Hepatocyte (in vitro differentiated cells): ENCODE data around the gene NPAS2. TPM values are rescaled to one million over a fixed set of nuclear protein-coding genes. Genes with fewer than 3 reads are reported as not detected.

Source experiments
- DNase-seq: peaks from one replicate; pipeline ENCODE4 v3.0.0-alpha.2; 2016; ENCODE audit warnings: low spot score
- H2AFZ ChIP-seq: fragments of 200-600 bp; sonication (generic); 2 replicates; pipeline ENCODE4 v1.6.0; 2016; ENCODE audit warnings: antibody characterized with exemption, mild to moderate bottlenecking
- H3K27ac ChIP-seq: fragments of 200-600 bp; sonication (generic); 2 replicates; pipeline ENCODE4 v1.5.1; 2016; ENCODE audit warnings: mild to moderate bottlenecking
- H3K27me3 ChIP-seq: fragments of 200-600 bp; sonication (generic); 2 replicates; pipeline ENCODE4 v1.6.1; 2016
- H3K36me3 ChIP-seq: fragments of 200-600 bp; sonication (generic); replicated peaks from 2 replicates; pipeline ENCODE4 v1.5.1; 2016; ENCODE audit warnings: low read depth; ENCODE audit not compliant: insufficient read depth
- H3K4me1 ChIP-seq: fragments of 200-600 bp; sonication (generic); 2 replicates; pipeline ENCODE4 v1.5.1; 2016; ENCODE audit warnings: mild to moderate bottlenecking, moderate library complexity; ENCODE audit not compliant: insufficient read depth
- H3K4me2 ChIP-seq: fragments of 200-600 bp; sonication (generic); 2 replicates; pipeline ENCODE4 v1.6.0; 2016
- H3K4me3 ChIP-seq: fragments of 200-600 bp; sonication (generic); 2 replicates; pipeline ENCODE4 v1.5.1; 2016; ENCODE audit warnings: mild to moderate bottlenecking
- H3K79me2 ChIP-seq: fragments of 200-600 bp; sonication (generic); 2 replicates; pipeline ENCODE4 v1.6.0; 2017; ENCODE audit warnings: mild to moderate bottlenecking
- H3K9me2 ChIP-seq: fragments of 200-600 bp; sonication (generic); replicated peaks from 2 replicates; pipeline ENCODE4 v1.6.0; 2017; ENCODE audit warnings: mild to moderate bottlenecking; ENCODE audit not compliant: insufficient read depth
- H3K9me3 ChIP-seq: fragments of 200-600 bp; sonication (generic); 2 replicates; pipeline ENCODE4 v1.5.1; 2016; ENCODE audit warnings: low read depth, mild to moderate bottlenecking
- H4K20me1 ChIP-seq: fragments of 200-600 bp; sonication (generic); 2 replicates; pipeline ENCODE4 v1.6.0; 2016; ENCODE audit warnings: mild to moderate bottlenecking; ENCODE audit not compliant: insufficient read depth, poor library complexity, severe bottlenecking
- CTCF ChIP-seq: fragments of 200-600 bp; sonication (generic); IDR thresholded peaks from 2 replicates; pipeline ENCODE4 v1.5.1; 2016; ENCODE audit warnings: antibody characterized with exemption, mild to moderate bottlenecking; ENCODE audit not compliant: poor library complexity
- EZH2 ChIP-seq: fragments of 200-600 bp; sonication (generic); IDR thresholded peaks from 2 replicates; pipeline ENCODE4 v1.6.1; 2016; ENCODE audit warnings: antibody characterized with exemption, mild to moderate bottlenecking, borderline replicate concordance
- EZH2phosphoT487 ChIP-seq: fragments of 200-600 bp; sonication (generic); IDR thresholded peaks from one replicate; pipeline ENCODE4 v1.6.1; 2018; ENCODE audit warnings: antibody characterized with exemption, mild to moderate bottlenecking, low read depth, moderate library complexity; ENCODE audit not compliant: unreplicated experiment, severe bottlenecking
- WGBS: methylation state at CpG from one replicate; pipeline ENCODE4 v1.1.6; 2016; ENCODE audit warnings: low lambda C conversion rate; ENCODE audit errors: missing lambda C conversion rate; 5-methylcytosine and 5-hydroxymethylcytosine counted together
- polyA plus RNA-seq: library from polyadenylated mRNA; unstranded; fragments of >200 nt; fragmentation: Nextera tagmentation; extraction: Ambion mirVana; gene quantifications from 2 replicates; pipeline ENCODE4 v1.2.1, GENCODE V29; 2016
- total RNA-seq: library from RNA; depleted of rRNA; stranded (reverse); fragments of >200 nt; gene quantifications from 2 replicates; pipeline ENCODE4 v1.2.3, GENCODE V29; 2014

The NPAS2 gene
- 7.7 and 8.3 TPM in 2 replicates for total RNA-seq
- 14.7 and 16.8 TPM in 2 replicates for polyA plus RNA-seq

GRCh38 chr2:100819370-100820272, at the start of gene NPAS2:
NPAS2 (plus strand) TSS chr2:100820139; CDS start chr2:100904755, 84,616 bp downstream.
- WGBS: 10% methylated on average over 4 of the region's 91 CpGs
- no peaks in the 10 kb centered on the region for H3K9me2 ChIP-seq
- peaks cover 31% of the 10 kb centered on the region for H3K79me2 ChIP-seq
- TF ChIP-seq CTCF (no peak), EZH2 (no peak), EZH2phosphoT487 (no peak)
- no peaks in the 10 kb centered on the region for H3K36me3 ChIP-seq
- no peaks in the 10 kb centered on the region for H3K9me3 ChIP-seq
- H3K4me3 ChIP-seq: peak within 1 kb of the TSS; percentile 88
- peak within 1 kb of the TSS; percentile 75 for H3K27ac ChIP-seq
- peak within 1 kb of the TSS; percentile 66 for H2AFZ ChIP-seq
- peaks cover 4% of the 10 kb centered on the region for H3K27me3 ChIP-seq
- H3K4me2 ChIP-seq: peak within 1 kb of the TSS; percentile 98
- no peaks in the 10 kb centered on the region for H3K4me1 ChIP-seq
- H4K20me1 ChIP-seq: no peaks in the 10 kb centered on the region
- peak; percentile 78 for DNase-seq

- Histone ChIP-seq H3K27ac (no peak overlapping the region), H3K36me3 (no peaks in the 10 kb centered on the region), H3K4me1 (peaks cover 11% of the 10 kb centered on the region), H3K4me2 (no peak overlapping the region), H3K4me3 (no peak overlapping the region), H3K9me2 (no peaks in the 10 kb centered on the region), H3K79me2 (no peaks in the 10 kb centered on the region), H2AFZ (no peak overlapping the region), H4K20me1 (no peaks in the 10 kb centered on the region), H3K27me3 (no peaks in the 10 kb centered on the region), H3K9me3 (no peaks in the 10 kb centered on the region)
- TF ChIP-seq CTCF (no peak), EZH2 (no peak), EZH2phosphoT487 (no peak)
- WGBS: 88% methylated on average over 4 of the region's 4 CpGs
- DNase-seq: no peak
Observed at GRCh38 chr2:100771125-100771524, 48.8 kb upstream of the NPAS2 start.

GRCh38 chr2:100773538-100773937, 46.4 kb upstream of the NPAS2 start:
- DNase-seq: no peak
- Histone ChIP-seq H3K9me2 (no peaks in the 10 kb centered on the region), H3K9me3 (no peaks in the 10 kb centered on the region), H3K4me2 (no peak overlapping the region), H3K36me3 (no peaks in the 10 kb centered on the region), H3K4me3 (no peak overlapping the region), H4K20me1 (no peaks in the 10 kb centered on the region), H3K4me1 (no peaks in the 10 kb centered on the region), H2AFZ (no peak overlapping the region), H3K27ac (no peak overlapping the region), H3K27me3 (no peaks in the 10 kb centered on the region), H3K79me2 (no peaks in the 10 kb centered on the region)
- no peak for TF ChIP-seq CTCF
- no peak for TF ChIP-seq EZH2
- no peak for TF ChIP-seq EZH2phosphoT487
- WGBS: 72% methylated on average over 4 of the region's 4 CpGs
